GM12892 (cell line): Measurements from ENCODE around the gene CLCF1.

ENCODE experiments used
- DNase-seq: peaks from one replicate; pipeline ENCODE4 v3.0.0; 2011; ENCODE audit not compliant: insufficient read length
- FAIRE-seq: peaks from 2 replicates; lab custom pipeline; 2011; peaks lifted over from hg19 to GRCh38; lab: Jason Lieb, UNC
- POLR2A ChIP-seq: IDR thresholded peaks from 2 replicates; pipeline ENCODE4 v1.6.1; 2011; ENCODE audit warnings: low read depth, low read length, control low read depth
- POLR2AphosphoS5 ChIP-seq: IDR thresholded peaks from 2 replicates; pipeline ENCODE4 v1.6.1; 2011; ENCODE audit warnings: low read depth, low read length, control low read depth
- TAF1 ChIP-seq: IDR thresholded peaks from 2 replicates; pipeline ENCODE4 v1.6.1; 2011; ENCODE audit warnings: low read depth, mild to moderate bottlenecking, control low read depth, low read length, borderline replicate concordance

The CLCF1 gene

GRCh38 chr11:67349457-67349856 is 23.9 kb downstream of the CLCF1 start:
- DNase-seq (no peak), FAIRE-seq (no peak)
- TF ChIP-seq POLR2AphosphoS5 (no peak), POLR2A (no peak), TAF1 (no peak)

- FAIRE-seq = no peak
- TF ChIP-seq TAF1 (no peak), POLR2AphosphoS5 (no peak), POLR2A (no peak)
- no peak for DNase-seq
Observed at GRCh38 chr11:67349036-67349435, 24.4 kb downstream of the CLCF1 start.

- TF ChIP-seq POLR2AphosphoS5 (no peak), POLR2A (no peak)
- no peak for DNase-seq
- no peak for FAIRE-seq
Observed at GRCh38 chr11:67347964-67348749, 25.2 kb downstream of the CLCF1 start.

- no peak for TF ChIP-seq TAF1
- FAIRE-seq (no peak), DNase-seq (no peak)
Observed at GRCh38 chr11:67345920-67346819, 27.2 kb downstream of the CLCF1 start.

GRCh38 chr11:67345247-67345919 is 28.0 kb downstream of the CLCF1 start:
- TF ChIP-seq POLR2A (no peak), TAF1 (no peak), POLR2AphosphoS5 (no peak)
- DNase-seq (no peak), FAIRE-seq (peak; percentile 77)

GRCh38 chr11:67344264-67344663 is 29.1 kb downstream of the CLCF1 start:
- no peak for DNase-seq
- TF ChIP-seq POLR2A (no peak), TAF1 (no peak), POLR2AphosphoS5 (no peak)
- FAIRE-seq = peak; percentile 85

GRCh38 chr11:67337257-67337656 is 36.1 kb downstream of the CLCF1 start:
- DNase-seq (no peak), FAIRE-seq (no peak)
- TF ChIP-seq TAF1 (no peak), POLR2AphosphoS5 (no peak), POLR2A (no peak)

- FAIRE-seq (no peak), DNase-seq (no peak)
- TF ChIP-seq POLR2A (no peak), TAF1 (no peak)
Observed at GRCh38 chr11:67332081-67332691, 41.2 kb downstream of the CLCF1 start.

GRCh38 chr11:67323526-67323925 is 49.9 kb downstream of the CLCF1 start:
- no peak for FAIRE-seq
- TF ChIP-seq TAF1 (no peak), POLR2AphosphoS5 (no peak), POLR2A (no peak)
- DNase-seq = no peak

GRCh38 chr11:67322049-67322448 is 51.3 kb downstream of the CLCF1 start:
- no peak for DNase-seq
- FAIRE-seq = no peak
- TF ChIP-seq POLR2A = no peak
- TF ChIP-seq TAF1 = no peak
- no peak for TF ChIP-seq POLR2AphosphoS5

- FAIRE-seq (no peak), DNase-seq (no peak)
- TF ChIP-seq TAF1 = no peak
- TF ChIP-seq POLR2AphosphoS5 = no peak
- no peak for TF ChIP-seq POLR2A
Observed at GRCh38 chr11:67321313-67321871, 52.0 kb downstream of the CLCF1 start.
